CD14-positive monocyte (primary cell): ENCODE measurements around the gene CDC25A. TPM values are rescaled to one million over a fixed set of nuclear protein-coding genes. Genes with fewer than 3 reads are reported as not detected.

Experiments used
- DNase-seq, 3 donors: peaks; one replicate each; pipeline ENCODE4 v3.0.0-alpha.2; 2011 to 2022
- H2AFZ ChIP-seq: 2 replicates; pipeline ENCODE4 v1.6.0; 2012; ENCODE audit warnings: mild to moderate bottlenecking, low read depth, low read length, inconsistent platforms; ENCODE audit not compliant: insufficient read depth, poor library complexity, severe bottlenecking
- H3K27ac ChIP-seq, 2 donors: 1 replicate in 1 of 2; 2 replicates in 1 of 2; pipeline ENCODE4 v1.5.1; 2012 to 2013; ENCODE audit warnings: low read length in 2 of 2, control low read depth in 1 of 2, inconsistent platforms in 1 of 2, low read depth in 1 of 2, mild to moderate bottlenecking in 1 of 2
- H3K27me3 ChIP-seq, 2 donors: one replicate each; pipeline versions ENCODE4 v1.6.0 to v1.6.1; 2011 to 2013; ENCODE audit warnings: low read length in 2 of 2; ENCODE audit not compliant: control insufficient read depth in 2 of 2, insufficient read depth in 2 of 2
- H3K36me3 ChIP-seq, 2 donors: replicated peaks in 1 of 2; 1 replicate in 1 of 2; 2 replicates in 1 of 2; pipeline versions ENCODE4 v1.5.1 to v1.6.1; 2012 to 2013; ENCODE audit warnings: low read length in 2 of 2, control low read depth in 1 of 2, inconsistent platforms in 1 of 2, mild to moderate bottlenecking in 1 of 2; ENCODE audit not compliant: insufficient read depth in 2 of 2, control insufficient read depth in 1 of 2
- H3K4me1 ChIP-seq, 2 donors: 1 replicate in 1 of 2; 2 replicates in 1 of 2; pipeline versions ENCODE4 v1.5.1 to v1.6.1; 2012 to 2013; ENCODE audit warnings: low read length in 2 of 2, control low read depth in 1 of 2, inconsistent platforms in 1 of 2, mild to moderate bottlenecking in 1 of 2, moderate library complexity in 1 of 2; ENCODE audit not compliant: insufficient read depth in 2 of 2, control insufficient read depth in 1 of 2
- H3K4me2 ChIP-seq: replicated peaks from 2 replicates; pipeline ENCODE3; 2012; ENCODE audit warnings: low read length, moderate library complexity, mild to moderate bottlenecking; ENCODE audit not compliant: poor library complexity, severe bottlenecking; ENCODE audit errors: extremely low read depth
- H3K4me3 ChIP-seq, 3 experiments: fragments of 200-600 bp in 1 of 3; sonication (generic) in 1 of 3; replicated peaks in 1 of 3; 1 replicate in 2 of 3; 2 replicates in 1 of 3; pipeline ENCODE4 v1.5.1; 2011 to 2013; ENCODE audit warnings: low read length in 3 of 3, mild to moderate bottlenecking in 3 of 3, control low read depth in 2 of 3, low read depth in 2 of 3, inconsistent platforms in 1 of 3, moderate library complexity in 1 of 3
- H3K79me2 ChIP-seq: 2 replicates; pipeline ENCODE4 v1.6.0; 2012; ENCODE audit warnings: mild to moderate bottlenecking, control low read depth, inconsistent platforms, low read length, moderate library complexity; ENCODE audit not compliant: insufficient read depth
- H3K9ac ChIP-seq: 2 replicates; pipeline ENCODE4 v1.6.0; 2017; ENCODE audit warnings: low read length, mild to moderate bottlenecking; ENCODE audit not compliant: insufficient read depth, poor library complexity, severe bottlenecking
- H3K9me3 ChIP-seq, 2 donors: replicated peaks in 1 of 2; 1 replicate in 1 of 2; 2 replicates in 1 of 2; pipeline versions ENCODE4 v1.5.1 to v1.6.1; 2012 to 2013; ENCODE audit warnings: low read length in 2 of 2, control low read depth in 1 of 2; ENCODE audit not compliant: control insufficient read depth in 1 of 2, insufficient read depth in 1 of 2
- H4K20me1 ChIP-seq: 2 replicates; pipeline ENCODE4 v1.6.0; 2012; ENCODE audit warnings: mild to moderate bottlenecking, low read length, control low read depth, moderate library complexity; ENCODE audit not compliant: insufficient read depth
- H3K27ac Mint-ChIP-seq, 7 donors: one replicate each; pipeline ENCODE4 v1.8.0; 2020; ENCODE audit warnings: mild to moderate bottlenecking in 7 of 7, mixed read lengths in 7 of 7, moderate library complexity in 6 of 7, inconsistent platforms in 2 of 7
- H3K27me3 Mint-ChIP-seq, 3 donors: one replicate each; pipeline ENCODE4 v1.8.0; 2021 to 2022; ENCODE audit warnings: low read depth in 3 of 3, mild to moderate bottlenecking in 3 of 3, mixed read lengths in 3 of 3, moderate library complexity in 3 of 3, inconsistent platforms in 1 of 3
- H3K36me3 Mint-ChIP-seq, 2 donors: one replicate each; pipeline ENCODE4 v1.8.0; 2020; ENCODE audit warnings: mixed read lengths in 2 of 2, inconsistent platforms in 1 of 2, mild to moderate bottlenecking in 1 of 2
- H3K4me1 Mint-ChIP-seq: one replicate; pipeline ENCODE4 v1.8.0; 2020; ENCODE audit warnings: mild to moderate bottlenecking, mixed read lengths
- H3K4me3 Mint-ChIP-seq, 2 donors: one replicate each; pipeline ENCODE4 v1.8.0; 2020; ENCODE audit warnings: mild to moderate bottlenecking in 2 of 2, mixed read lengths in 2 of 2, moderate library complexity in 1 of 2
- H3K9me3 Mint-ChIP-seq, 7 donors: one replicate each; pipeline ENCODE4 v1.8.0; 2020 to 2022; ENCODE audit warnings: mixed read lengths in 7 of 7, mild to moderate bottlenecking in 6 of 7, moderate library complexity in 6 of 7, inconsistent platforms in 2 of 7
- CTCF ChIP-seq: fragments of 200-600 bp; IDR thresholded peaks from one replicate; pipeline ENCODE4 v1.8.0; 2022; ENCODE audit warnings: antibody characterized with exemption, mild to moderate bottlenecking
- WGBS: methylation state at CpG from one replicate; pipeline ENCODE4 v1.1.5; 2013; ENCODE audit warnings: missing lambda C conversion rate; ENCODE audit not compliant: insufficient coverage; 5-methylcytosine and 5-hydroxymethylcytosine counted together
- intact Hi-C, 2 donors: fragments of 100-400 bp; cut with micrococcal nuclease; formaldehyde crosslinking; loops; one replicate each; pipeline versions ENCODE4 v1.15.0 to v1.15.1; 2023
- polyA plus RNA-seq, 3 donors: library from polyadenylated mRNA; depleted of rRNA in 1 of 3; unstranded in 2 of 3; stranded (reverse) in 1 of 3; fragments of 300-500 nt in 2 of 3; fragments of >200 nt in 1 of 3; fragmentation: Illumina TruSeq in 2 of 3; gene quantifications; 1 replicate in 2 of 3; 2 replicates in 1 of 3; pipeline ENCODE4 v1.2.3, GENCODE V29; 2012 to 2021

The CDC25A gene
- polyA plus RNA-seq, 3 donors = 0.07 to 0.39 TPM; not detected in 1

DNA sequence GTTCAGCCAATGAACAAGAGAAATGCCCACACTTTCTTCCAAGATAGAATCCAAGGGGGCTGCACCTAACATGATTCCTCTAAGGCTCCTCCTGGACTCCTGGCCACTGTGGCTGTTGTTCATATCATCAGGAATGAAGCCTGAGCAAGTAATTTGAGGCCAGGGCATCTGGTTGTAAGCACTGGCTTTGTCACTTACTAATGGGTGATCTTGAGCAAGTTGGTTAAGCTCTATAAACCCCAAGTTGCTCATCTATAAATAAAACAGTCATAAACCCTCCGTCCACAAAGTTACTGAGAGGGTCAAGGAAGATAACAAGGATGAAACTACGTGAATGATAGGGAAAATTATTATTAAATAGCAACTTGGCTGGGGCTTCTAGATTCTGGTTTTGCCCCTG lies 58.3 kb downstream of the CDC25A start:
- TF ChIP-seq CTCF = no peak
- no peak for DNase-seq
- Histone ChIP-seq H3K27ac (no peak overlapping the region), H3K4me2 (no peak overlapping the region), H3K9ac (no peak overlapping the region), H4K20me1 (no peaks in the 10 kb centered on the region), H3K4me1 (no peaks in the 10 kb centered on the region), H3K36me3 (no peaks in the 10 kb centered on the region), H3K9me3 (no peaks in the 10 kb centered on the region), H2AFZ (no peak overlapping the region), H3K27me3 (no peaks in the 10 kb centered on the region), H3K4me3 (no peak overlapping the region), H3K79me2 (no peaks in the 10 kb centered on the region)
- Mint-ChIP-seq H3K4me3 (no peak overlapping the region), H3K27me3 (peaks cover 0 to 5% (median 4%) of the 10 kb centered on the region in 3 donors), H3K4me1 (no peaks in the 10 kb centered on the region), H3K27ac (no peak overlapping the region), H3K36me3 (no peaks in the 10 kb centered on the region), H3K9me3 (no peaks in the 10 kb centered on the region)
- WGBS = no CpG with 5 or more reads among the region's 2 CpGs
- intact Hi-C loops = no loop called here

- no peak for DNase-seq
- H2AFZ ChIP-seq = no peak overlapping the region
- no peak overlapping the region for H3K9ac ChIP-seq
- intact Hi-C loops = no loop called here
- Mint-ChIP-seq H3K4me1 (no peaks in the 10 kb centered on the region), H3K27me3 (peaks cover 0 to 5% (median 3%) of the 10 kb centered on the region in 3 donors), H3K4me3 (no peak overlapping the region), H3K27ac (no peak overlapping the region), H3K9me3 (no peaks in the 10 kb centered on the region), H3K36me3 (no peaks in the 10 kb centered on the region)
- no peak overlapping the region for H3K4me2 ChIP-seq
- H3K79me2 ChIP-seq = no peaks in the 10 kb centered on the region
- H3K4me3 ChIP-seq = no peak overlapping the region
- no peaks in the 10 kb centered on the region for H4K20me1 ChIP-seq
- H3K36me3 ChIP-seq = no peaks in the 10 kb centered on the region
- H3K27me3 ChIP-seq = no peaks in the 10 kb centered on the region
- no peak for TF ChIP-seq CTCF
- no peak overlapping the region for H3K27ac ChIP-seq
- WGBS = no CpG with 5 or more reads among the region's 1 CpG
- H3K4me1 ChIP-seq = no peaks in the 10 kb centered on the region
- no peaks in the 10 kb centered on the region for H3K9me3 ChIP-seq
Observed at GRCh38 chr3:48128774-48129173, 59.4 kb downstream of the CDC25A start.
